GM18867 (cell line): Measurements from ENCODE around the gene PLXNA2.

Experiments
- ATAC-seq: cut with Tn5 transposase; IDR thresholded peaks from one replicate; pipeline ENCODE4 v1.9.1; 2021; ENCODE audit warnings: mild to moderate bottlenecking, moderate library complexity; ENCODE audit not compliant: unreplicated experiment

Gene PLXNA2

DNA sequence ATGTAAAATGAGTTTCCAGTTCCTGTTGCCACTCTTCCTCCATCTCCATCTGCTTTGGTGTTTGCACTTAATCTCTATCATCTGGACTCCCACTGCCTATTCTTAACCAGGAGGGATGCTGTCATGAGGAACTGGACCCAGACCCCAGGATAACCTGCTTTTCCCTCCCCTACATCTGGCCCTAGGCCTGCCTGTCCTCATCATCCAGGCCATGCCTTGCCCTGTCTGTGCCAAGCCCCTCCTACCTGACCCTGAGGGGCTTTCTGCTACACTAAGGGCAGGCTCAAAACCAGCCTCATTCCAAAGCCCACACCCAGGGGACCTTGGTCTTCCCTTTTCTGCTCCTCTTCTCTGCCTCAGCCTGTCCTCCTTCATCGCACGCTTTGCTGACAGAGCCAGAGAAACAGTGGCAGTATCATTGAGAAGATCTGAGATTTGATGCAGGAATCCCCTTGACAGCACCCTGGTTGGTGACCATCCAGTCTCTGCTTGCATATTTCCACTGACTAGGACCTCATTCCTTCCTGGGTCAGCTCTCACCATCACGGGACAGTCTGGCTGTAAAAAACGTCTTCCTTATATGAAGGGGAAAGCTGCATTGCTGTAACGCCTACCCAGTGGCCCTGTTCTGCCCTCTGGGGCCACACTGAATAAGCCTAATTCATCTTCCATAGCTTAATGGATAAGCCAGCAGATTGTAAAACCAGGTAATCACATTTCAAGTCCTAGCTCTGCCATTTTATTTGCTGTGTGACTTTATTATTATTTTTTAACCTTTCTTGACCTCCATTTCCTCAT is 38.8 kb downstream of the PLXNA2 start:
- no peak for ATAC-seq

DNA sequence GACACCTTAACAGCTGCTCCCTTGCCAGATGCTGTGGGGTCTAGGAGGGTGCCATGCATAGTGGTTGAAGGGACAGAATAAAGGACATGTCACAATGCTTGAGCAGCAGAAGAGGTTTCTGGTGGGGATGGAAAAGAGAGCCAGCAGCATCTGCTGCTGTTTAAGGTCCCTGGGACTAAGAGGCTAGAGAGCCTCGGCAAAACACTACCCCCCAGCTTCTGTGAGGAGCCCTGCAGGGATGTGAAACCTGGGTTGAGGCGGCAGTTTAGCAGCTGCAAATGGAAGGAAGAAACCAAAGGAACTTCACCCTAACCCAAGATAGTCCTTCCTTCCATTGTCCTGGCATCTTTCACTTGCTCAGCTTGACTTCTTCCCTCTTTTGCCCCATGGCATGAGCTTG is 39.4 kb downstream of the PLXNA2 start:
- ATAC-seq, result no peak

DNA sequence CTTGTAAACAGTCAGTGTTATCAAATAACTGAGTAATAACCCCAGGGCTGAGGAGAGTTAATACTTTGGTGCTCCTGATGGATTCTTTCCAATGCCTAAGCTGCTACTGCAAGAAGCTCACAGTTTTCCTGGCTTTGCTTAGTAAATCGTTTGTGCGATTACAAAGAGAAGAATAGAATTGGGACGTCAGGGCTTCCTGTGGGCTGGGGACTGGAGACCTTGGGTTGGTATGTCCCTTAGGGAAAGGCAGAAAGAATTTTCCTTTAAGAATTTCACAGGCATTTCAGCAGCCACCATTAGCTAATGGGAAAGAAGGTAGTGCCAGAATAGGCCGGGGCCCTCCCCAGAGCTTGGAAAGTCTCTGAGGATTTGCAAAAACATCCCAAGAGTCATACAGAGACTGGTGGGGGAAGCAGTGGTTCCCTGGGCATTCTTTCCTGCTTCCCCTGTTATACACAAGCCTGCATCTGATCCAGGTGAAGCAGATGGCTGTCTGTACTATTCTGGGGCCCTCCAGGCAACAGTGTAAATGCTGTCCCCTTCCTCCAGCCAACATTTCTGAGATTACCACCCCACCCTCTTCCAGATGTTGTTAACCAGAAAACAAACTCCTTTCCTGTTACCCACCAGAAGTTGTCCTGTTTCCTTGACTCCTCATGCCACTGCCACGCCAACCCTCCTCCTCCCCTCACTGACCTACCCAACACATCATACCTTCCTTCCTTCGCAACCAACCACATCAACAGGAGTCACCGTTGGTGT is 40.2 kb downstream of the PLXNA2 start:
- ATAC-seq, result no peak

DNA sequence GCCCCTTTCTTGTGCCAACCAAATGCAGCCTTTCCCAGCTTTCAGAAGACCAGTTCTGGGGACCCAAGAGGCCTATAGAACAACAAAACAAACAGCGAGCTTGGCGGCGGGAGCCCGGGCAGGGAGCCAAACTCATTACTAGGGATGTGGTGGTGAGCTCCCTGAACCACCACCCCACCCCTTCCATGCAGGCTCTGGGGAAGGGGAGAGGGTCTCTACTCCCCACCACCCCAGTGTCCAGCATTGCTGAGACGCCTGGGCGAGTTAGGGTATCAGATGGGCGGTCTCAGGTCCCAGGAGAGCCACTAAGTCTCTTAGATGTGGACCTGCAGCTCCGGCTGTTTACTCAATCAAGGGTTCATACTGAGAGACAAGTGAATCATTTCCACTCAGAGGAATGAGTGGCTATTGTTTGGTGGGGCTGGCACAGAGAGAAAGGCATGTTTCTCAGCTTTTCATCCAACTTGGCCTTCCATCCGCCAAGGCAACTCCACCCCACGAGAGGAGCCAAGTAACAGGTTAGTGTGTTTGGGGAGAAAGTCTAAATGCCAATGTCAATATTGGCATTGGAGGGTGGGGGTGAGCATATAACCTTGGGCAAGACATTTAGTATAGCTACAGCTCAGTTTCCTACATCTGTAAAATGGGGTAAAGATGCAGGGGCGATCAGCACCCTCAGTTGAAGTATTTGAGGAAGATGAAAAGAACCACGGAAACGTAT is 40.9 kb downstream of the PLXNA2 start:
- ATAC-seq, result no peak

GRCh38 chr1:208202333-208202995 is 41.7 kb downstream of the PLXNA2 start:
- ATAC-seq, result no peak

GRCh38 chr1:208201229-208201628 is 43.0 kb downstream of the PLXNA2 start:
- ATAC-seq, result no peak

- no peak for ATAC-seq
These were observed 44.1 kb downstream of the PLXNA2 start for GRCh38 chr1:208200116-208200515.

DNA sequence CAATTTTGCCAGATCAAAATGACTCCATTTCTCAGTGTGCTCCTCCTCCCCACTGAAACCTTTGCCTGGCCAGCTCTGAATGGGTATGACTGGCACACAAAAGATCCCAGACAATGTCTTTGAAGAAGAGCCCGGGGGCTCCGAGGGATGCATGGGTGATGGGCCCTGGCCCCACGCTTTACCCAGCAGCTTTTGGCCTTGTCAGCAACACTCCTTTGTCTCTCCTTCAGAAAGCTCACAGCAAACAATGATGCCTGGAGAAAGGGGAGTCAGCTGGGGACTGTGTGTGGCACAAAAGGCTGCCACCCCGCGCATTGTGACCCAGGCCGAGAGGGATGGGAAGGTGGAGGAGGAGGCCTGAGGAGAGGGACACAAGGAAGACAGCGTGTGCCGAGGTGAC is 45.9 kb downstream of the PLXNA2 start:
- ATAC-seq, result no peak

DNA sequence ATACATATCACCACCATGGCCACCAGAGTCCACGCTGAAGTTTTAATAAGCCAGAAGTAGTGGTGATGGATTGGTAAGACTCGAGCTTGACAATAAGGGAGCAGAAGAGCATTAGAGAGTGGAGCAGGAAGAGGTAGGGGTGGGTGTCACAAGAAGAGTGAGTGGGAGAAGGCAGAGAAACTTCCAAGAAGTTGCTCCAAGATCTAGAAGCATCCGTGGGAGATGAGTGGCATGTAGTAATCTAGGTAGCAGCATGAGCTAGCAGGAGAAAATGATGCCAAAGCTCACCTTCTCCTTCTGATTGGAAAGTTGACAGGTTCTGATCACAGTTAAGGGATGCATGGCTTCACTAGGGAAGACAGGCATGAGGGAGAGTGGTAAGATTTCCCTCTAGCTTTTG is 49.2 kb downstream of the PLXNA2 start:
- no peak for ATAC-seq

DNA sequence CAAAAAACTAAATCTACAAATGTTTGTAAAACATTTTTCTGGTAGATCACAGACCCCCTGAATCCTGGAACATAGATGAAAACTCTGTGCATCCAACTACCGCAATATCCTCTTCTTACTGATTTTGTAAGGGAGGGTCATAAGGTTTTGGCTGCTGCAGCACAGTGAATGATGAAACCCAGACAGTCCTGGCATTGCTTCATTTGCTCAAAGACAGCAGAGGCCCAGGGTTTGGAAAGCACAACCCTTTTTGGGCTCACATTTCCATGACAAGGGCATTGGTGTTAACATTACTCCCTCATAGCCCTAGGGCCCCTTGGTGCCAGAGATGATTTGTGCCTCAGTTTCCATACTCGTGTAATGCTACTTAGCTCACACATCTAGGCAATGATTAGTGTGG is 51.2 kb downstream of the PLXNA2 start:
- ATAC-seq, result no peak

GRCh38 chr1:208190784-208191183 is 53.4 kb downstream of the PLXNA2 start:
- ATAC-seq, result no peak

GRCh38 chr1:208189716-208190115 is 54.5 kb downstream of the PLXNA2 start:
- ATAC-seq, result no peak

- ATAC-seq, result peak; percentile 36
These were observed 55.0 kb downstream of the PLXNA2 start for GRCh38 chr1:208189183-208189582.

GRCh38 chr1:208188607-208189006 is 55.6 kb downstream of the PLXNA2 start:
- ATAC-seq, result no peak

DNA sequence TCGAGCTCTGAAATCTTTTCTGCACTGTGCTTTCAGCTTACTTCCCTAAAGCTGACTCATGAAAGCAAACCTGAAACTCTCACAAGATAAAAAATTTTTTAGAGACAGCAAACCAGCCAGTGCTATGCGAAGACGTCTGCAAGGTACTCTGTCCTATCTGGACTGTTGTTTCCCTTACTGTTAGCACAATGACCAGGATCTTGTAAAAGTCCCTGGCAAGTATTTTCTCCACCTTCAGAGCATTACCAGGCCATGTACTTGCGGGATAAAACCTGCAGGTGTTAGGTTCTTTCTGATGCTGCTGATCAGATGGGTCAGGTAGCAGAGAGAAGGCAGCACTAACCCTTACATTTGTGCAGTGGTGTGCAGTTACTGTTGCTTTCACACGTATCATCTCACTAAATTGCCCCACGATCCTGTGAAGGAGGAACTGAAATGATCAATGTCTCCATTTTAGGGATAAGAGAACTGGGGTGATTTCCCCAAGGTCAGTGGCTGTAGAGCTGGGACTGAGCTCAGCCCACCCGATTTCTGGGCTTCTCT is 56.6 kb downstream of the PLXNA2 start:
- ATAC-seq, result peak; percentile 80

DNA sequence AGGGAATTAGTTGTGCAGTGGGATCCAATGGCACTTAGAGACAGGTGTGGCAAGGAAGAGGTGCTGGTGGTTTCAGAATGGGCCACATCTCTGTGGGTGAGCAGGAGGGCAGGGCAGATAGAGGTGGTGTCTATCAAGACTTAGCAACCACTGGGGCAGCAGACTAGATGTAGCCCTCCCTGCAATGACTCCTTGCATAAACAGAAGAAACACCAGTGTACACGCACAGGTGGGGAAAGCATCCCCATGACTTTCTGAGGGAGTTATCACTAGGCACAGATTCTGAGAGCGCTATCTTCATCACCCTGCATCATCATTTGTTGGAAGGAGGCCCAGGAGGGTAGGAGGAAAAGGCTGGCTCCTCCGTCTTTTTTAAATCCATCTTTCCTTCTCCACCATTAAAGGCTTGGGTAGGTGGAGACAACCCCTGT is 58.4 kb downstream of the PLXNA2 start:
- no peak for ATAC-seq

DNA sequence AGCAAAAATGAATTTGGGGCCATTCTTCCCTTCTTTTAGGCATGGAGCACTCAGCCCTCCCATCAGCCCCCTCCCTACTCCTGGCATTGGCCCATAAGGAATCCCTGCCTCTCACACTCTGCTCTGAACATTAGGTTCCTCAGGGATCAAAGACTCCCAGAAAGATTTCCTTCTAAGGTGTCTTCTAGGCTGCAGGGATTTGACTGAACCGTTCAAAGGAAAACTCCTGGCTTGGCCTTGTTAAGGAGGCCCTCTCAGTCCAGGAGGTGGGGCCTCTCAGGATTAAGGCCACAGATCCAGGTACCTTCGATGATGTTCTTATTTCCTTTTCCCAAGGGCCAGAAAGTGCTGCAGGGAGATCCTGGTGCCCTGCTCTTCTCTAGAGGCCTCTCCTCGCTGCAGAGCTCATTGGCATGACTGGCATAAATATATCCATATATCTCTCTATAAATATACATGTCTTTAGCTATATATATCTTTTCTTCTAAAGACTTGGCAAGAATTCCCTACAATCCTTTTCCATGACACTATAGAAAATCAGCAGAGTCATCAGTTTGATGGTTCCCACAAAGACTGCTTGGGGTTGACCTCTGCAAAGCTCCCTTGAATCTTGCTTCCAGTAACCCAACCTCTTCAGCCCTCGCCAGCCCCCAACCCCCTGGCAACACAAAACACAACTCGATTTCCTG is 59.1 kb downstream of the PLXNA2 start:
- ATAC-seq, result no peak

DNA sequence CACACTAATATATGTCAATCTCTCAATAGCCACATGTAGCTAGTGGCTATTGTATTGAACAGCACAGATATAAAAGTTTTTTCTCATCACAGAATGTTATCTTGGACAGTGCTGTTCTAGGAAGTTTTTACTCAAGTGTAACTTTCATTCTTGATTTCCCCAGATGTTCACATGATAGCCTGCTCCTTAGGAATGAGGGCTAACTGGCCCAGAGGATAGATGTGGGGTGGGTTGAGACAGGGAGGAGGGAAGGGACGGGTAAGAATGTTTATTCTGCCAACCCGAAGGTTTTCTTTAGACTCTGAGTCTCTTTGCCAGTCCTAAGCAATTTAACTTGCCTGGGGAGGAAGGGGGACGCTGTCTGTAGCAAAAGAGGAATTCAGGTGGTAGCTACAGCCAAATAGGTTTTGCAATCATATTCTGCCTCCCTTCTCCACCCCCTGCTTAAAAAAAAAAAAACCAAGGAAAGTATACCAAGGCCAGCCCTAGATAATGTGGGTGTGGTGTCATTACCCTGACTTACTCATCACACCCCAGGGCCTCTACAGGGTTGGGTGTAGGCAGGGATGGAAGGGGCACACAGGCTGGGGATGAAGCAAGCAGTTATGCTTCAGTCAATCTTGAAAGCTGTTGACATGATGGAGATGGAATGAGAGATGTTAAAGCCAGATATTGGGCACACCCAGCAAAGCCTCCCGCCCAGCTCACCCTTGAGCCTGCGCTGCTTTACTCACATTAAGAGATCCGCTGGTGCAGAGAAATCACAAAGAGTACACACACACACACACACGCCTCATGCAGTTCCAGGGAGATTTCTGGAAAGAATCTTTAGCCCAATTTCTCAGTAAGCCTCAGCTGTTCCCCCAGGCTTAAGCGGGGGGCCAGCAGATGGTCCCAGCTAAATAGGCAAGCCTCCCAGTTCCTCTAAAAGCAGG is 59.9 kb downstream of the PLXNA2 start:
- ATAC-seq, result no peak
